CD4-positive, alpha-beta memory T cell (primary cell): ENCODE results near the gene EIF4G3. TPM values are rescaled to one million over a fixed set of nuclear protein-coding genes. Genes with fewer than 3 reads are reported as not detected.

Experiments
- CTCF ChIA-PET: fragments of 350-600 bp; sonication (Branson Sonifier 250); formaldehyde crosslinking; loops from one replicate; lab custom pipeline; 2021; ENCODE audit warnings: inconsistent platforms; ENCODE audit not compliant: partially characterized antibody; lab: Charles Lee
- POLR2A ChIA-PET: fragments of 350-600 bp; sonication (Branson Sonifier 250); formaldehyde crosslinking; loops from one replicate; lab custom pipeline; 2021; ENCODE audit not compliant: partially characterized antibody; lab: Charles Lee
- DNase-seq, 5 donors: peaks; one replicate each; pipeline versions ENCODE4 v3.0.0 to v3.0.0-alpha.2; 2020 to 2022; ENCODE audit warnings: mixed read lengths in 1 of 5
- H3K27ac ChIP-seq: one replicate; pipeline ENCODE4 v1.7.0; 2013; ENCODE audit warnings: low read depth, low read length
- H3K27me3 ChIP-seq: 2 replicates; pipeline ENCODE4 v1.7.0; 2013; ENCODE audit warnings: mild to moderate bottlenecking, low read length, moderate library complexity; ENCODE audit not compliant: insufficient read depth
- H3K36me3 ChIP-seq: 2 replicates; pipeline ENCODE4 v1.7.0; 2013; ENCODE audit warnings: mild to moderate bottlenecking, low read length, moderate library complexity; ENCODE audit not compliant: insufficient read depth
- H3K4me1 ChIP-seq: 2 replicates; pipeline ENCODE4 v1.7.0; 2013; ENCODE audit warnings: mild to moderate bottlenecking, low read length, moderate library complexity; ENCODE audit not compliant: insufficient read depth
- H3K4me3 ChIP-seq, 2 donors: one replicate each; pipeline ENCODE4 v1.7.0; 2013; ENCODE audit warnings: low read length in 2 of 2, mild to moderate bottlenecking in 1 of 2
- H3K9me3 ChIP-seq, 2 donors: one replicate each; pipeline ENCODE4 v1.7.0; 2013; ENCODE audit warnings: low read length in 2 of 2, control low read depth in 1 of 2; ENCODE audit not compliant: control insufficient read depth in 1 of 2
- H3K27ac Mint-ChIP-seq, 7 donors: one replicate each; pipeline ENCODE4 v1.8.0; 2020 to 2021; ENCODE audit warnings: mixed read lengths in 7 of 7, mild to moderate bottlenecking in 6 of 7, inconsistent platforms in 3 of 7, moderate library complexity in 3 of 7
- H3K27me3 Mint-ChIP-seq, 2 donors: one replicate each; pipeline ENCODE4 v1.8.0; 2020 to 2021; ENCODE audit warnings: mixed read lengths in 2 of 2
- H3K36me3 Mint-ChIP-seq, 2 donors: one replicate each; pipeline ENCODE4 v1.8.0; 2020 to 2021; ENCODE audit warnings: mixed read lengths in 2 of 2, inconsistent platforms in 1 of 2, mild to moderate bottlenecking in 1 of 2
- H3K4me1 Mint-ChIP-seq, 4 donors: one replicate each; pipeline ENCODE4 v1.8.0; 2020 to 2021; ENCODE audit warnings: mixed read lengths in 4 of 4, mild to moderate bottlenecking in 1 of 4
- H3K4me3 Mint-ChIP-seq, 8 donors: one replicate each; pipeline ENCODE4 v1.8.0; 2020 to 2021; ENCODE audit warnings: mixed read lengths in 8 of 8, mild to moderate bottlenecking in 7 of 8, moderate library complexity in 6 of 8, inconsistent platforms in 3 of 8
- H3K9me3 Mint-ChIP-seq, 8 donors: one replicate each; pipeline ENCODE4 v1.8.0; 2020 to 2021; ENCODE audit warnings: mixed read lengths in 8 of 8, mild to moderate bottlenecking in 5 of 8, inconsistent platforms in 3 of 8, moderate library complexity in 1 of 8
- intact Hi-C: fragments of 100-400 bp; cut with micrococcal nuclease; formaldehyde crosslinking; loops from one replicate; pipeline ENCODE4 v1.15.1; 2023
- polyA plus RNA-seq, 2 donors: library from polyadenylated mRNA; unstranded; fragments of 300-500 nt; fragmentation: Illumina TruSeq; gene quantifications; one replicate each; pipeline ENCODE4 v1.2.3, GENCODE V29; 2021
- total RNA-seq, 2 experiments: library from RNA; stranded (reverse); gene quantifications; one replicate each; pipeline ENCODE4 v1.2.3, GENCODE V29; 2021

EIF4G3 gene
- total and polyA plus RNA-seq, 4 experiments from 2014 or later: 1.6 to 18.0 (median 13.1) TPM

DNA sequence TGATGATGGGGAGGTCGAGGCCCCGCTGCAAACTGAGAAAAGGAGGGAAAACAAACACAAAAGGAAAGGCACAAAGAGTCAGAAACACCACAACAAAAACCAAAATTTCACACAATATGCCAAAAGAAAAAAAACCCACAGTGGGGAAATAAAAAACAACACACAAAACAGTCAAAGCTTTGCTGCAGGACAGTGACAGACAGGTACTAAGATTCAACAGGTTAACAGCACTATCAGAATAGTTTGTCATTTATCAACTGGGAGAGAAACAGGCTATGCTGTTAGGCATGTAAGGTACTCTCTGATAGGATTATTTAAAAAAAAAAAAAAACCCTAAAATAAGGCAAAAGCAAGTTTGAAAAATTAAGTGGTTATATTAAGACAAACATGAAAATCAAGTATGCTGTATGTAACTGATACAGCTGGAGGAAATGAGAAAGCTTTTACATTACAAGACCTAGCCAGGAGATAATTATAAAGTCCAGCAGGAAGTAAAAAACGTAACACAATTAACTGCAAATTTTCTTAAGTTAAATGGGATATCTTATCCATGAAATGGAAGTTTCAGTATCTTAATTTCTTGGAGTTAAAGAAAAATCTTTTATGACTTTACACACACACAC lies 179.0 kb downstream of the EIF4G3 start:
- Histone ChIP-seq H3K36me3 (no peaks in the 10 kb centered on the region), H3K27me3 (no peaks in the 10 kb centered on the region), H3K4me1 (peaks cover under 1% of the 10 kb centered on the region), H3K4me3 (no peak overlapping the region), H3K9me3 (no peaks in the 10 kb centered on the region), H3K27ac (no peak overlapping the region)
- Mint-ChIP-seq H3K36me3 (peaks cover 13 to 16% of the 10 kb centered on the region in 2 donors), H3K4me3 (no peak overlapping the region), H3K27ac (no peak overlapping the region), H3K4me1 (peaks cover under 1 to 5% (median 2%) of the 10 kb centered on the region in 4 donors), H3K9me3 (no peaks in the 10 kb centered on the region), H3K27me3 (no peaks in the 10 kb centered on the region)
- ChIA-PET CTCF (no interaction called here), POLR2A (no interaction called here)
- no peak for DNase-seq
- intact Hi-C loops: no loop called here

DNA sequence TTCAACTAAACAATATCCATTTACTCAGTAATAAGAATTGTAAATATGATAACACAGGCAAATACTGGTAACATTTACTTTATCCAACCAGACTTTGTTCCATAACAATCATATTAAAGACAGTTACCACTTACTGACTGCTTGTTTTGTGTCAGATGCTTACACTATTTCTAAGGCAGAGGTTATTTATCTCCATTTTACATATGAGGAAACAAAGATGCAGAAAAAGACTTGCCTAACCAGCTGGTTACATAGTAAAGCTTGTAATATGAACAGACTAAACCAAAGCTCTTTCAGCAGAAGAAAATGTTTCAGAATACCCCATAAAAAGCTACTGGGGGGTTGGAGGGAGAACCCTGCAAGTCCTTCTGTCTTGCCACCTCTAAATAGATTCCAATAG lies 180.1 kb downstream of the EIF4G3 start:
- no peak for DNase-seq
- ChIA-PET CTCF (no interaction called here), POLR2A (no interaction called here)
- Histone ChIP-seq H3K27ac (no peak overlapping the region), H3K4me1 (peaks cover 3% of the 10 kb centered on the region), H3K9me3 (no peaks in the 10 kb centered on the region), H3K4me3 (no peak overlapping the region), H3K36me3 (no peaks in the 10 kb centered on the region), H3K27me3 (no peaks in the 10 kb centered on the region)
- H3K27me3 Mint-ChIP-seq: no peaks in the 10 kb centered on the region
- no peaks in the 10 kb centered on the region for H3K9me3 Mint-ChIP-seq
- H3K4me1 Mint-ChIP-seq: peaks cover 5 to 10% (median 7%) of the 10 kb centered on the region in 4 donors
- intact Hi-C loops: no loop called here
- no peak overlapping the region for H3K27ac Mint-ChIP-seq
- no peak overlapping the region for H3K4me3 Mint-ChIP-seq
- H3K36me3 Mint-ChIP-seq: peaks cover 9 to 12% of the 10 kb centered on the region in 2 donors

DNA sequence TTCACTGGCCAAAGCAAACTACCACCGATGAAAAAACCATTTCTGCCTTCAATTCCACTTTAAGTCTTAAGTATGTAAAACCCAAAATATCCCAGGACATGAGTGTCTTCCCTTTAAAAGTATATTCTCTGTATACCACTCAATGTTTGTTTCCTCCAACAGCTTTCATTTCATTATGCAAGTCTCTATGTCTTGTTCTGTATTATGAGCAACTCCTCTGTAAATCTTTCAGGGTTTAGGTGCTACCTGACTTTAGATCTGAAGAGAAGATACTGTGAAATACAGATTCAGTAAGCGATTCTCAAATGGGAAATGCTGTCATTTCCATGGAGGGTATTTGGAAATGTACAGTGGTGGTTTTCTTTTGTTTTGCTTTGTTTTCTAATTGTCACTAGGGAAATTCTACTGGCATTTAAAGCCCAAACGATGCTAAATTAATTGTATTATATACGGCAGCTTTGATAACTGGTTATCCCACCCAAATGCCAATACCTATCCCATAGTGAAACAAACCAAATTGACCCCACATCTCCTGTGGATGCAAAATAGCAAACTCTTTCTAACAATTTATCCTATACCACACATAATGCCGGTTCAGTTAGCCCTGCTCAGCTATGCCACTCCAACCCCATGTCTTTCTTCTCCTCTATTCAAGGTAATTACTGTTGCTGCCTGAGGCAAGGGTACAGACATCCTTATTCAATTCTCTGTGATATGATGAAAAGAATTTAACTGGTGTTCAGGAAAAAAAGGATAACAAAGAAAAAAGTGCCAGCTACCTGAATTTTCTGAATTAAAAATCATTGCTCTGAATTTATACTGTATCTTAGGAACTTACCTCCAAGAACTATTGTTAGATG lies 182.8 kb downstream of the EIF4G3 start:
- ChIA-PET CTCF (no interaction called here), POLR2A (no interaction called here)
- no peak overlapping the region for H3K4me3 Mint-ChIP-seq
- intact Hi-C loops: no loop called here
- no peaks in the 10 kb centered on the region for H3K27me3 ChIP-seq
- peaks cover 3% of the 10 kb centered on the region for H3K4me1 ChIP-seq
- no peak overlapping the region for H3K4me3 ChIP-seq
- no peak overlapping the region for H3K27ac ChIP-seq
- no peaks in the 10 kb centered on the region for H3K9me3 ChIP-seq
- H3K27me3 Mint-ChIP-seq: no peaks in the 10 kb centered on the region
- H3K4me1 Mint-ChIP-seq: peaks cover 5 to 10% (median 7%) of the 10 kb centered on the region in 4 donors
- H3K36me3 ChIP-seq: no peaks in the 10 kb centered on the region
- peaks cover 0 to 3% of the 10 kb centered on the region in 2 donors for H3K36me3 Mint-ChIP-seq
- peak overlapping the region in 1 of 7 donors; percentile 13 for H3K27ac Mint-ChIP-seq
- no peaks in the 10 kb centered on the region for H3K9me3 Mint-ChIP-seq
- DNase-seq: no peak

DNA sequence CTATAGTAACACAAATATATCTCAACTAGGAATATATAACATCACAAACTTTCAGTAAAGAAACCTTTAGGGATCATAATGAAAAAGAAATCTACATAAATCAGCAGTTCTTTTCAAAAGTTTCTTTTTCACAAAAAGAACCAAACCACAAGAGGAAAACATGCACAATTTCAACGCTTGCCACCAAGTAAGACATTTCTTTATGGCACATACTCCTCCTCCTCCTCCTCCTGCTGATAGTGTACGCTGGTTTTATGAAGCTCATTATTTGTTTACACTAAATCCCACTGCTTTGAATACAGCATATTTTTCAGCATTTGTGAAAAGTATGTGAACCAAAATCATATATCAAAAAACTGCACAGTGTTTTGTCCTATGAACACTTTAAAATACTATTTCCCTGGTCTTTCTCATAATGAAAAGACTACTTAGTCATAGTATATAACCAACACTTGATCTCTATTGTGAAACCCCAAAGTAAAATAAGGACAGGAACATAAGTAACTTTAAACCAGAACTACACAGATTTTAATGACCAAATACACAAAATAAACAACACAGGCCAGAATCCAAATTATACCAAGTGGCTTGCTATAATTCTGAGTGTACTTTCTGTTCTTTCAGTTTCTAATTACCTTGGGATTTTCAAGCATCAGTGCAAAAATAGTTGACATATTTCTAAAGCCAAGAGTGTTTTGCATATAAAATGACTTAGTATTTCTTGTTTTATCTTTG lies 184.2 kb downstream of the EIF4G3 start:
- intact Hi-C loops: no loop called here
- Histone ChIP-seq H3K4me3 (no peak overlapping the region), H3K4me1 (peaks cover 3% of the 10 kb centered on the region), H3K27ac (no peak overlapping the region), H3K9me3 (no peaks in the 10 kb centered on the region), H3K36me3 (no peaks in the 10 kb centered on the region), H3K27me3 (no peaks in the 10 kb centered on the region)
- H3K9me3 Mint-ChIP-seq: no peaks in the 10 kb centered on the region
- no peak for DNase-seq
- ChIA-PET POLR2A (no interaction called here), CTCF (no interaction called here)
- peaks cover 0 to 3% of the 10 kb centered on the region in 2 donors for H3K36me3 Mint-ChIP-seq
- H3K27ac Mint-ChIP-seq: no peak overlapping the region
- peaks cover 5 to 10% (median 7%) of the 10 kb centered on the region in 4 donors for H3K4me1 Mint-ChIP-seq
- no peak overlapping the region for H3K4me3 Mint-ChIP-seq
- no peaks in the 10 kb centered on the region for H3K27me3 Mint-ChIP-seq

DNA sequence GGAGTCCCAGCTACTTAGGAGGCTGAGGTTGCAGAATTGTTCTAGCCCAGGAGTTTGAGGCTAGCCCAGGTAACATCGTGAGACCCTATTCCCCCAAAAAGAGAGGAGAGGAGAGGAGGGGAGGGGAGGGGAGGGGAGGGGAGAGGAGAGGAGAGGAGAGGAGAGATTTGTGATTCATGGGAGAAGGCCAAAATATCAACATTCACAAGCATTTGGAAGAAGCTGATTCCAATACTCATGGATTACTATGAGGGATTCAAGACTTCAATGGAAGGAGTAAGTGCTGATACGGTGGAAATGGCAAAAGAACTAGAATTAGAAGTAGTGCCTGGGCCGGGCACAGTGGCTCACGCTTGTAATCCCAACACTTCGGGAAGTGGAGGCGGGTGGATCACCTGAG lies 187.8 kb downstream of the EIF4G3 start:
- H3K36me3 ChIP-seq: no peaks in the 10 kb centered on the region
- peaks cover 3% of the 10 kb centered on the region for H3K4me1 ChIP-seq
- no peaks in the 10 kb centered on the region for H3K27me3 ChIP-seq
- peaks cover 5 to 11% (median 7%) of the 10 kb centered on the region in 4 donors for H3K4me1 Mint-ChIP-seq
- intact Hi-C loops: no loop called here
- H3K9me3 ChIP-seq: no peaks in the 10 kb centered on the region
- ChIA-PET CTCF (interaction anchor here (1.2 kb wide), 1 partner anchor 206 kb away, joined by 6 read pairs; no protein-coding TSS in a partner anchor), POLR2A (no interaction called here)
- DNase-seq: no peak
- H3K27ac ChIP-seq: no peak overlapping the region
- H3K4me3 Mint-ChIP-seq: no peak overlapping the region
- H3K9me3 Mint-ChIP-seq: no peaks in the 10 kb centered on the region
- no peak overlapping the region for H3K27ac Mint-ChIP-seq
- no peaks in the 10 kb centered on the region for H3K36me3 Mint-ChIP-seq
- no peaks in the 10 kb centered on the region for H3K27me3 Mint-ChIP-seq
- H3K4me3 ChIP-seq: no peak overlapping the region

DNA sequence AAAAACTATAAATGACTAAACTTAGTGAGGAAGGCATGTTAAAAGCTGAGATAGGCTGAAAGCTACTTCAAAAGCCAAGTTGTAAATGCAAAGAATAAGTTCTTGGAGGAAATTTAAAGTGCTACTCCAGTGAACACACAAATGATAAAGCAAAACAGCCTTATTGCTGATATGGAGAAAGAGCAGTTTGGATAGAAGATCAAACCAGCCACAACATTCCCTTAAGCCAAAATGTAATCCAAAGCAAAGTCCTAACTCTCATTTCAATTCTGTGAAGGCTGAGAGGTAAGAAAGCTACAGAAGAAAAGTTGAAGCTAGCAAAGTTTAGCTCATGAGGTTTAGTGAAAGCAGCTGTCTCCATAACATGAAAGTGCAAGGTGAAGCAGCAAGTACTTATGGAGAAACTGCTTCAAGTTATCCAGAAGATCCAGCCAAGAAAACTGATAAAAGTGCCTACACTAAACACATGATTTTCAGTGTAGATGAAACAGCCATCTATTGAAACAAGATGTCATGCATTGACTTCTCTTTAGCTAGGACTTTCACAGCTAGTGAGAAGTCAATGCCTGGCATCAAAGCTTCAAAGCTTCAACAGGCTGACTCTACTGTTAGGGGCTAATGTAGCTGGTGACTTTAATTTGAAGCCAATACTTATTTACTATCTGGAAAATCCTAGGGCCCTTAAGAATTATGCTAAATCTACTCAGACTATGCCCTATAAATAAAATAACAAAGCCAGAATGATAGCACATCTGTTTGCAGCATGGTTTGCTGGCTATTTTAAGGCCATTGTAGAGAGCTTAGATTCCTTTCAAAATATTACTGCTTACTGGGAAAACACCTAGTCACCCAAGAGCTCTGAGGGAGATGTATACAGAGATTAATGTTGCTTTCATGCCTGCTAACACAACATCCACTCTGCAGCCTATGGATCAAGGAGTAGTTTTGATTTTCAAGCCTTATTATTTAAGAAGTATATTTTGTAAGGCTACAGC lies 188.6 kb downstream of the EIF4G3 start:
- H3K9me3 Mint-ChIP-seq: no peaks in the 10 kb centered on the region
- no peak overlapping the region for H3K4me3 Mint-ChIP-seq
- Histone ChIP-seq H3K27me3 (no peaks in the 10 kb centered on the region), H3K27ac (no peak overlapping the region), H3K36me3 (no peaks in the 10 kb centered on the region), H3K9me3 (no peaks in the 10 kb centered on the region), H3K4me1 (peaks cover 3% of the 10 kb centered on the region), H3K4me3 (no peak overlapping the region)
- CTCF ChIA-PET: interaction anchor here (0.8 to 1.2 kb wide), 2 partner anchors 207 to 291 kb away, joined by 3 to 6 read pairs; no protein-coding TSS in a partner anchor
- no peaks in the 10 kb centered on the region for H3K27me3 Mint-ChIP-seq
- intact Hi-C loops: no loop called here
- peaks cover 5 to 8% (median 7%) of the 10 kb centered on the region in 4 donors for H3K4me1 Mint-ChIP-seq
- H3K27ac Mint-ChIP-seq: no peak overlapping the region
- POLR2A ChIA-PET: no interaction called here
- no peak for DNase-seq
- H3K36me3 Mint-ChIP-seq: no peaks in the 10 kb centered on the region
